Neural progenitor cell (in vitro differentiated cells): ENCODE measurements around the gene MAP3K6.

Experiments
- CTCF ChIP-seq: fragments of 200-600 bp; sonication (generic); IDR thresholded peaks from 2 replicates; pipeline ENCODE4 v1.5.1; 2017; ENCODE audit warnings: antibody characterized with exemption, mild to moderate bottlenecking
- EZH2 ChIP-seq: fragments of 200-600 bp; sonication (generic); IDR thresholded peaks from 2 replicates; pipeline ENCODE4 v1.6.1; 2017; ENCODE audit warnings: antibody characterized with exemption, mild to moderate bottlenecking, moderate library complexity
- EZH2phosphoT487 ChIP-seq: fragments of 200-600 bp; sonication (generic); IDR thresholded peaks from 2 replicates; pipeline ENCODE4 v1.6.1; 2017; ENCODE audit warnings: antibody characterized with exemption

GRCh38 chr1:27331426-27331825 lies 35.3 kb downstream of the MAP3K6 start:
- no peak for TF ChIP-seq CTCF
- TF ChIP-seq EZH2phosphoT487, result no peak
- no peak for TF ChIP-seq EZH2
